Measurements from ENCODE around the gene MAPK8.

Gene MAPK8

GRCh38 chr10:48453451-48454301 is 147.2 kb downstream of the MAPK8 start:
- ChIA-PET CTCF (interaction anchor here (1.0 to 2.4 kb wide), 2 partner anchors 8 to 14 kb away, joined by 3 to 8 read pairs; no protein-coding TSS in a partner anchor), POLR2A (no interaction called here)
- peak; percentile 25 for DNase-seq (ENCODE audit: extremely low spot score)
- no peak for TF ChIP-seq CTCF (IDR thresholded peaks at IDR 0.05; ENCODE audit: control extremely low read depth, extremely low read depth, low read depth, missing control alignments)

GRCh38 chr10:48454302-48455054 is 148.0 kb downstream of the MAPK8 start:
- CTCF ChIA-PET: interaction anchor here (1.0 to 2.4 kb wide), 3 partner anchors 8 to 64 kb away, joined by 3 to 8 read pairs (median 3); no protein-coding TSS in a partner anchor
- TF ChIP-seq CTCF (IDR thresholded peaks at IDR 0.05; ENCODE audit: control extremely low read depth, extremely low read depth, low read depth, missing control alignments): no peak
- DNase-seq (ENCODE audit: extremely low spot score): no peak
- POLR2A ChIA-PET: no interaction called here

GRCh38 chr10:48455055-48455391 is 148.5 kb downstream of the MAPK8 start:
- POLR2A ChIA-PET: no interaction called here
- no peak for TF ChIP-seq CTCF (IDR thresholded peaks at IDR 0.05; ENCODE audit: control extremely low read depth, extremely low read depth, low read depth, missing control alignments)
- DNase-seq (ENCODE audit: extremely low spot score): no peak
- CTCF ChIA-PET: interaction anchor here (0.9 to 2.4 kb wide), 5 partner anchors 9 to 64 kb away, joined by 3 to 8 read pairs (median 3); no protein-coding TSS in a partner anchor

GRCh38 chr10:48455392-48456151 is 149.1 kb downstream of the MAPK8 start:
- CTCF ChIA-PET: interaction anchor here (0.9 to 2.4 kb wide), 5 partner anchors 10 to 96 kb away, joined by 3 to 8 read pairs (median 3); no protein-coding TSS in a partner anchor
- no peak for TF ChIP-seq CTCF (IDR thresholded peaks at IDR 0.05; ENCODE audit: control extremely low read depth, extremely low read depth, low read depth, missing control alignments)
- no peak for DNase-seq (ENCODE audit: extremely low spot score)
- POLR2A ChIA-PET: no interaction called here

GRCh38 chr10:48456361-48456804 is 149.9 kb downstream of the MAPK8 start:
- DNase-seq (ENCODE audit: extremely low spot score): no peak
- CTCF ChIA-PET: interaction anchor here (1.0 to 1.1 kb wide), 2 partner anchors 13 to 95 kb away, joined by 3 to 4 read pairs; no protein-coding TSS in a partner anchor

More at GRCh38 chr10:48456361-48456804, 149.9 kb downstream of the MAPK8 start:
- POLR2A ChIA-PET: no interaction called here
- no peak for TF ChIP-seq CTCF (IDR thresholded peaks at IDR 0.05; ENCODE audit: control extremely low read depth, extremely low read depth, low read depth, missing control alignments)
